GM19452 (cell line): ENCODE measurements around the gene ZNF558.
A peak's percentile ranks its signal among the peaks of the same experiment; 100 is the strongest.

ENCODE experiments used
- ATAC-seq: cut with Tn5 transposase; IDR thresholded peaks from one replicate; pipeline ENCODE4 v1.9.1; 2021; ENCODE audit not compliant: unreplicated experiment

Gene ZNF558

GRCh38 chr19:8832132-8833021 lies at the start of gene ZNF558, which contains the start of gene MBD3L1:
Gene ZNF558 (minus strand): TSS chr19:8832304. CDS start chr19:8822659, 9,645 bp downstream.
Gene MBD3L1 (plus strand): TSS chr19:8832377. CDS start chr19:8842679, 10,302 bp downstream.
- ATAC-seq, result peak; percentile 80

- ATAC-seq, result no peak
Measured at GRCh38 chr19:8881512-8881911, 49.4 kb upstream of the ZNF558 start.

- ATAC-seq, result no peak
Measured at GRCh38 chr19:8880868-8881488, 48.9 kb upstream of the ZNF558 start.

GRCh38 chr19:8877854-8878705 lies 46.0 kb upstream of the ZNF558 start:
- ATAC-seq, result no peak

GRCh38 chr19:8866344-8866743 lies 34.2 kb upstream of the ZNF558 start:
- no peak for ATAC-seq

- ATAC-seq, result no peak
Measured at GRCh38 chr19:8858260-8858659, 26.2 kb upstream of the ZNF558 start.

GRCh38 chr19:8850488-8850887 lies 18.4 kb upstream of the ZNF558 start:
- ATAC-seq, result no peak

- no peak for ATAC-seq
Measured at GRCh38 chr19:8849232-8849631, 17.1 kb upstream of the ZNF558 start.

GRCh38 chr19:8846819-8847218 lies 14.7 kb upstream of the ZNF558 start:
- no peak for ATAC-seq

- no peak for ATAC-seq
Measured at GRCh38 chr19:8840708-8841107, 8.6 kb upstream of the ZNF558 start.

GRCh38 chr19:8835877-8836276 lies 3.8 kb upstream of the ZNF558 start:
- no peak for ATAC-seq

GRCh38 chr19:8835446-8835845 lies 3.3 kb upstream of the ZNF558 start:
- ATAC-seq, result no peak

GRCh38 chr19:8831832-8832131 lies 322 bp downstream of the ZNF558 start:
- ATAC-seq, result peak; percentile 26

GRCh38 chr19:8831373-8831772 lies 731 bp downstream of the ZNF558 start:
- ATAC-seq, result no peak

- no peak for ATAC-seq
Measured at GRCh38 chr19:8827277-8827676, 4.8 kb downstream of the ZNF558 start.

- no peak for ATAC-seq
Measured at GRCh38 chr19:8826371-8826770, 5.7 kb downstream of the ZNF558 start.

GRCh38 chr19:8821748-8822241 lies 10.3 kb downstream of the ZNF558 start:
- ATAC-seq, result no peak

- no peak for ATAC-seq
Measured at GRCh38 chr19:8820234-8820633, 11.9 kb downstream of the ZNF558 start.

GRCh38 chr19:8815780-8816179 lies 16.3 kb downstream of the ZNF558 start:
- no peak for ATAC-seq

- ATAC-seq, result no peak
Measured at GRCh38 chr19:8814176-8814575, 17.9 kb downstream of the ZNF558 start.
